NT2/D1 (cell line): ENCODE measurements around the gene GPR17.
A peak's percentile ranks its signal among the peaks of the same experiment; 100 is the strongest.

Experiments
- DNase-seq: peaks from one replicate; pipeline ENCODE4 v3.0.0-alpha.2; 2011; ENCODE audit warnings: low read depth, low spot score
- H3K27me3 ChIP-seq: 2 replicates; pipeline ENCODE4 v1.6.0; 2011; ENCODE audit warnings: mild to moderate bottlenecking; ENCODE audit not compliant: insufficient read length, insufficient read depth
- H3K36me3 ChIP-seq: 2 replicates; pipeline ENCODE4 v1.6.1; 2011; ENCODE audit warnings: mild to moderate bottlenecking, low read length, mixed read lengths; ENCODE audit not compliant: insufficient read depth, insufficient read length
- H3K4me1 ChIP-seq: 2 replicates; pipeline ENCODE4 v1.5.1; 2011; ENCODE audit not compliant: insufficient read depth, insufficient read length
- H3K4me3 ChIP-seq: 2 replicates; pipeline ENCODE4 v1.5.1; 2011; ENCODE audit warnings: low read depth; ENCODE audit not compliant: insufficient read length
- H3K9ac ChIP-seq: 2 replicates; pipeline ENCODE4 v1.6.0; 2011; ENCODE audit warnings: low read depth; ENCODE audit not compliant: insufficient read length
- H3K9me3 ChIP-seq: 2 replicates; pipeline ENCODE4 v1.5.1; 2011; ENCODE audit warnings: mild to moderate bottlenecking, low read length; ENCODE audit not compliant: insufficient read depth
- SUZ12 ChIP-seq: IDR thresholded peaks from 2 replicates; pipeline ENCODE4 v1.6.1; 2011; ENCODE audit not compliant: insufficient read length, insufficient read depth; ENCODE audit errors: extremely low read depth
- YY1 ChIP-seq: IDR thresholded peaks from 2 replicates; pipeline ENCODE4 v1.6.1; 2011; ENCODE audit not compliant: insufficient read length, insufficient read depth
- ZNF274 ChIP-seq: IDR thresholded peaks from 2 replicates; pipeline ENCODE4 v1.6.1; 2011; ENCODE audit warnings: mild to moderate bottlenecking, low read depth, low read length

Gene GPR17

GRCh38 chr2:127636248-127637235 lies 9.4 kb upstream of the GPR17 start:
- no peak overlapping the region for H3K4me3 ChIP-seq
- no peaks in the 10 kb centered on the region for H3K9me3 ChIP-seq
- peaks cover 45% of the 10 kb centered on the region for H3K4me1 ChIP-seq
- no peak for DNase-seq
- peaks cover 16% of the 10 kb centered on the region for H3K36me3 ChIP-seq
- H3K27me3 ChIP-seq = no peaks in the 10 kb centered on the region
- H3K9ac ChIP-seq = peak overlapping the region; percentile 18
- TF ChIP-seq ZNF274 = no peak
- TF ChIP-seq SUZ12 = no peak
- no peak for TF ChIP-seq YY1

GRCh38 chr2:127637236-127637630 lies 8.7 kb upstream of the GPR17 start:
- H3K4me1 ChIP-seq = peaks cover 45% of the 10 kb centered on the region
- H3K4me3 ChIP-seq = no peak overlapping the region
- TF ChIP-seq ZNF274 (no peak), YY1 (no peak), SUZ12 (no peak)
- H3K9me3 ChIP-seq = no peaks in the 10 kb centered on the region
- no peak for DNase-seq
- H3K36me3 ChIP-seq = peaks cover 16% of the 10 kb centered on the region
- no peaks in the 10 kb centered on the region for H3K27me3 ChIP-seq
- peak overlapping the region; percentile 46 for H3K9ac ChIP-seq

- H3K27me3 ChIP-seq = no peaks in the 10 kb centered on the region
- H3K4me1 ChIP-seq = peaks cover 45% of the 10 kb centered on the region
- no peak for TF ChIP-seq ZNF274
- TF ChIP-seq YY1 = no peak
- TF ChIP-seq SUZ12 = no peak
- peaks cover 16% of the 10 kb centered on the region for H3K36me3 ChIP-seq
- H3K9ac ChIP-seq = peak overlapping the region; percentile 70
- no peaks in the 10 kb centered on the region for H3K9me3 ChIP-seq
- DNase-seq = peak; percentile 75
- H3K4me3 ChIP-seq = peak overlapping the region; percentile 11
Measured at GRCh38 chr2:127637725-127638252, 8.2 kb upstream of the GPR17 start.

GRCh38 chr2:127638361-127639110 lies 7.4 kb upstream of the GPR17 start:
- H3K4me1 ChIP-seq = peaks cover 44% of the 10 kb centered on the region
- TF ChIP-seq ZNF274 (no peak), SUZ12 (no peak), YY1 (no peak)
- no peak overlapping the region for H3K9ac ChIP-seq
- no peak overlapping the region for H3K4me3 ChIP-seq
- no peaks in the 10 kb centered on the region for H3K9me3 ChIP-seq
- H3K27me3 ChIP-seq = no peaks in the 10 kb centered on the region
- no peak for DNase-seq
- H3K36me3 ChIP-seq = peaks cover 16% of the 10 kb centered on the region

GRCh38 chr2:127639111-127639474 lies 6.9 kb upstream of the GPR17 start:
- H3K9me3 ChIP-seq = no peaks in the 10 kb centered on the region
- H3K4me1 ChIP-seq = peaks cover 47% of the 10 kb centered on the region
- no peak for TF ChIP-seq SUZ12
- no peak for TF ChIP-seq ZNF274
- no peak for DNase-seq
- no peak overlapping the region for H3K9ac ChIP-seq
- peaks cover 16% of the 10 kb centered on the region for H3K36me3 ChIP-seq
- H3K4me3 ChIP-seq = no peak overlapping the region
- H3K27me3 ChIP-seq = no peaks in the 10 kb centered on the region

GRCh38 chr2:127640082-127641072 lies 5.6 kb upstream of the GPR17 start:
- DNase-seq = no peak
- H3K36me3 ChIP-seq = peaks cover 16% of the 10 kb centered on the region
- no peak overlapping the region for H3K4me3 ChIP-seq
- peaks cover 47% of the 10 kb centered on the region for H3K4me1 ChIP-seq
- peak overlapping the region; percentile 62 for H3K9ac ChIP-seq
- no peaks in the 10 kb centered on the region for H3K9me3 ChIP-seq
- no peaks in the 10 kb centered on the region for H3K27me3 ChIP-seq
- TF ChIP-seq YY1 = no peak
- TF ChIP-seq ZNF274 = no peak
- TF ChIP-seq SUZ12 = no peak
